Skeletal muscle tissue (tissue), 4 donors: Measurements from ENCODE around the gene TRMT5. TPM values are rescaled to one million over a fixed set of nuclear protein-coding genes. Genes with fewer than 3 reads are reported as not detected.

ENCODE experiments used
- H3K27ac ChIP-seq: one replicate; pipeline ENCODE4 v1.7.0; 2013; ENCODE audit warnings: mild to moderate bottlenecking, low read depth, low read length, inconsistent platforms
- H3K27me3 ChIP-seq, 3 donors: one replicate each; pipeline ENCODE4 v1.7.0; 2013; ENCODE audit warnings: low read length in 3 of 3; ENCODE audit not compliant: control insufficient read depth in 3 of 3, insufficient read depth in 3 of 3
- H3K36me3 ChIP-seq, 3 donors: one replicate each; pipeline ENCODE4 v1.7.0; 2013; ENCODE audit warnings: low read length in 3 of 3; ENCODE audit not compliant: control insufficient read depth in 3 of 3, insufficient read depth in 3 of 3
- H3K4me1 ChIP-seq, 3 donors: one replicate each; pipeline ENCODE4 v1.7.0; 2013; ENCODE audit warnings: low read length in 3 of 3, mild to moderate bottlenecking in 3 of 3; ENCODE audit not compliant: control insufficient read depth in 3 of 3, insufficient read depth in 3 of 3
- H3K4me3 ChIP-seq, 3 donors: one replicate each; pipeline ENCODE4 v1.7.0; 2013; ENCODE audit warnings: low read length in 3 of 3
- H3K9ac ChIP-seq, 3 donors: one replicate each; pipeline ENCODE4 v1.7.0; 2013; ENCODE audit warnings: low read length in 3 of 3, mild to moderate bottlenecking in 3 of 3, moderate library complexity in 2 of 3, low read depth in 1 of 3
- H3K9me3 ChIP-seq, 3 donors: one replicate each; pipeline ENCODE4 v1.7.0; 2013; ENCODE audit warnings: low read length in 3 of 3; ENCODE audit not compliant: control insufficient read depth in 3 of 3
- total RNA-seq: library from RNA; depleted of rRNA; stranded (reverse); fragments of >200 nt; gene quantifications from one replicate; pipeline ENCODE4 v1.2.3, GENCODE V29; 2014
- donor health status: Osteomylitis.

Gene TRMT5
- total RNA-seq, 1 donor from 2014 or later = 13.0 TPM

DNA sequence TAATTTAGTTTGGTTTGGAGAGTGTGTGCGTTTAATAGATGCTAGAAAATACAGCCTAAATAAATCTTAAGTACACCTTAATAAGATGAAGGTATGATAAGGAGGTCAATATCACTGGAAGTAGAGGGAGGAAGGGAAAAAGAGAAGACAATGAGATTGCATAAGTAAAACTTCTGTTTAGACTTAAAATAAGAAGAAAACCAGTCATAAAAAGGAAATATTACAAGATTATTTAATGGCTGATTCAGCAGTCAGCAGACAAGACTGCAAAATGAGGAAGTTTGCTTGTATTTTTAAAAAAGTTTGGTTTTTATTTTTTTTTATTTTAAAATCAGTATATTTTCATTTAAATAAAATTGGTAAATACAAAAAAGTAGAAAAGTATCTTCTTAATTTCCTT lies 3.3 kb upstream of the TRMT5 start:
- Histone ChIP-seq H3K27ac (no peak overlapping the region), H3K9ac (no peak overlapping the region), H3K27me3 (no peaks in the 10 kb centered on the region), H3K4me1 (peaks cover 15 to 26% (median 23%) of the 10 kb centered on the region in 3 donors), H3K4me3 (no peak overlapping the region), H3K9me3 (no peaks in the 10 kb centered on the region), H3K36me3 (peaks cover 6 to 45% (median 16%) of the 10 kb centered on the region in 3 donors)

DNA sequence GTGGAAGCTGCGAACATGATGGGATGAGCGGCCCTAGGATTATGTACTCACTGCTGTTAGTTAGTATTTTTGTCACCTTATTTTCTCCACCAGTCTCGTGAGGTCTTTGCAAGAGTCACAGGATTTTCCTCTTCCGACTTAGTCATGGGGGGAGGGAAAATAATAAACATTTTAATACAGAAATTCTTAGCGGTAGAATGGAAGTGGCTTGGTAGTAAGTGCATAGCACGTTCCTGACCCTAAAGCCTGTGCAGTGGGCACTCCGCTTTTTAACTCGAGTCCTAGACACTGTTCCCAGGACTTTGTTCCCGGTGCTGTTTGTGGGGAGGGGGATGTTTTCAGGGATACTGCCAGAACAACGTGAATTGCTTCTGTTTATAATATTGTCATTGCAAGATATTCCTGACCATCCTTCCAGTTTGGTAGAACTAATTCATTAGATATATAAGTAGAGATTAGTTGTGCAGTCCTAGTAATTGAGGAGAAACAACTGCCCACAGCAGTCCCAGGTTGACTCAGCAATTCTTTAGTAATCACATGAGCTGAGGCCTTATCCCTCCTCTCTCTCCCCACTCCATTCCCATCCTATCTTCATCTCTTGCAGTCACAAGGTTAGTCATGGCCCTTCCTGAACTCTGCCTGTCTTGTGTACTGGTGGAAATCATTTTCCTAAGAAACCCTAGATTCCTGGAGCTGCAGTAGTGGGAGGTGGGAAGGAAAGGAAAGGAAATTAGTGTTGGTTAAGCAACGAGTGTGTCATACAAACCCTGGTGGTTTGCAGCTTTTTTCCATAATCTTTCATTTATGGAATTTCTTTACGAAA lies 965 bp upstream of the TRMT5 start:
- H3K4me1 ChIP-seq = peaks cover 23 to 34% (median 26%) of the 10 kb centered on the region in 3 donors
- no peaks in the 10 kb centered on the region for H3K9me3 ChIP-seq
- H3K9ac ChIP-seq = peak overlapping the region; percentile 86 to 90 (median 87)
- peaks cover 6 to 26% (median 8%) of the 10 kb centered on the region in 3 donors for H3K36me3 ChIP-seq
- H3K27me3 ChIP-seq = no peaks in the 10 kb centered on the region
- peak overlapping the region; percentile 83 for H3K27ac ChIP-seq
- peak overlapping the region; percentile 88 to 96 (median 95) for H3K4me3 ChIP-seq

DNA sequence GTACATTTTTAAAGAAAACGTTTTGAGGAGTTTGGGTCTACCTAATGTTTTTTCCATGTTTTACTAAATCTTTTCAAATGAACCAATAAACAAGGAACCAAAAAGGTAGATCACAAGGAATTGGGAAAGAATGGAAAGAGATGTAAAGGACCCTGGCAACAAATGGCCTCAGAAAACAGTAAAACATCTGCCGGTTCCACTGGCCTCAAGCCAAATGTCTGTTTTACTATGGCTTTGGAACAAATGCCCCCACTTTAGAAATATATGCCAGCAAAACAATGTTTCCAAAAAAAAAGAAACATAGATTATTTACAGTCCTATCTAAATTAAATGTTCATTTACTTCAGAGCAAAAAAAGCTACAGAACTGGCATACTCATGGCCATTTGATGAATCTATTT lies 3.0 kb downstream of the TRMT5 start:
- Histone ChIP-seq H3K36me3 (peaks cover 0 to 15% (median 12%) of the 10 kb centered on the region in 3 donors), H3K4me1 (peaks cover 22 to 41% (median 23%) of the 10 kb centered on the region in 3 donors), H3K9me3 (no peaks in the 10 kb centered on the region), H3K4me3 (no peak overlapping the region), H3K27me3 (no peaks in the 10 kb centered on the region), H3K9ac (no peak overlapping the region), H3K27ac (no peak overlapping the region)

DNA sequence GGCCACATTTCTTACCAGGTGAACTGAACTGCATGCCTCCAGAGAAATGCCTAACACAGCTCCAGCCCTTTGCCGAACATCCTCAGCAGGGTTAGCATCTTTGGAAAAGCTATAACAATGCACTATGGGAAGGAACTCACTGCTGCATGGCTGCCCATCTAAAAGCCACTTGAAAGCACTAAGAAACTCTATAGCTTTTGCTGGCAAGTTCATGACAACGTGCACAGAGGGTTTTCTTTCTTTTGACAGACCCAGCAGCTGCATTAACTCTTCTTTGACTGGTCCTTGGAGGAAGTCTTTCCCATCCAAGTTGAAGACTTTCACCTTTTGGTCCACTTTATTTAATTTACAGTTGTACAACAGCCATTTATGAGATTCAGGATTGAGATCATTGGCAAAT lies 5.3 kb downstream of the TRMT5 start:
- peaks cover 11 to 30% (median 17%) of the 10 kb centered on the region in 3 donors for H3K4me1 ChIP-seq
- H3K36me3 ChIP-seq = peaks cover 0 to 15% (median 12%) of the 10 kb centered on the region in 3 donors
- no peaks in the 10 kb centered on the region for H3K9me3 ChIP-seq
- H3K9ac ChIP-seq = no peak overlapping the region
- H3K27ac ChIP-seq = no peak overlapping the region
- no peaks in the 10 kb centered on the region for H3K27me3 ChIP-seq
- H3K4me3 ChIP-seq = no peak overlapping the region

DNA sequence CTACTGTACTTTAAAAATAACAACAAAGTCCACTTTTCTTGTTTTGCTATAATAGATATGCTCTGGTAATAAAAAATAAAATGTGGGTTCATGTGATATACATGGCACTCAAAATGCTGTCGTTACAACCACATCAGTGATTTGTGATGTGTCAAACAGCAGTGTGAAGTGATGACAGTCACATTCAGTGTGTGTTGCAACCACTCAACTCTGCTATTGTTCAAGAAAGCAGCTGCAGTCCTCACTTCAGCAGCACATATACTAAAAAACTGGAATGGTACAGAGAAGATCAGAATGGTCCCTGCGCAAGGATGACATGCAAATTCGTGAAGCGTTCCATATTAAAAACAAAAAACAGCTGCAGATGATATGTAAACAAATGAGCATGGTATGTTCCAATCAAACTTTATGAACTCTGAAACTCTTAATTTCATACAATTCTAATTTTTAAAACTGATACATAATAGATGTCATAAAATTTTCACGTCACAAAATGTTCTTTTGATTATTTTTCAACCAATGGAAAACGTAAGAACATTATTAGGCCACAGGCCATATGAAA lies 6.7 kb downstream of the TRMT5 start:
- Histone ChIP-seq H3K27me3 (no peaks in the 10 kb centered on the region), H3K36me3 (peaks cover 0 to 12% (median 12%) of the 10 kb centered on the region in 3 donors), H3K27ac (no peak overlapping the region), H3K9ac (no peak overlapping the region), H3K4me1 (peaks cover 0 to 18% (median 11%) of the 10 kb centered on the region in 3 donors), H3K9me3 (no peaks in the 10 kb centered on the region), H3K4me3 (no peak overlapping the region)

DNA sequence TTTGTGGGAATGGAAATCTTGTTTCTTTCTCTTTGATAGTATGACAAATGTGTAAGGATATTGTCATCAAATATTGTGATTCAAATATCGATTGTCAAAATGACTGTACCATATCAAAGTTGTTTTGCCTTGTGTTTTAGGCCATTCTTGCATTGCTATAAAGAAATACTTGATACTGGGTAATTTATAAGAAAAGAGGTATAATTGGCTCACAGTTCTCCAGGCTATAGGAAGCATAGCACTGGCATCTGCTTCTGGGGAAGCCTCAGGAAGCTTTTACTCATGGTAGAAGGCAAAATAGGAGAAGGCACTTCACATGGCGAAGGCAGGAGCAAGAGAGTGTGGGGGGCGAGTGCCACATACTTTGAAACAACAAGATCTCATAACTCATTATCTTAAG lies 7.8 kb downstream of the TRMT5 start:
- no peak overlapping the region for H3K4me3 ChIP-seq
- H3K27me3 ChIP-seq = no peaks in the 10 kb centered on the region
- peaks cover 0 to 12% (median 9%) of the 10 kb centered on the region in 3 donors for H3K36me3 ChIP-seq
- H3K27ac ChIP-seq = no peak overlapping the region
- no peak overlapping the region for H3K9ac ChIP-seq
- no peaks in the 10 kb centered on the region for H3K9me3 ChIP-seq
- H3K4me1 ChIP-seq = peaks cover 0 to 11% (median 5%) of the 10 kb centered on the region in 3 donors

DNA sequence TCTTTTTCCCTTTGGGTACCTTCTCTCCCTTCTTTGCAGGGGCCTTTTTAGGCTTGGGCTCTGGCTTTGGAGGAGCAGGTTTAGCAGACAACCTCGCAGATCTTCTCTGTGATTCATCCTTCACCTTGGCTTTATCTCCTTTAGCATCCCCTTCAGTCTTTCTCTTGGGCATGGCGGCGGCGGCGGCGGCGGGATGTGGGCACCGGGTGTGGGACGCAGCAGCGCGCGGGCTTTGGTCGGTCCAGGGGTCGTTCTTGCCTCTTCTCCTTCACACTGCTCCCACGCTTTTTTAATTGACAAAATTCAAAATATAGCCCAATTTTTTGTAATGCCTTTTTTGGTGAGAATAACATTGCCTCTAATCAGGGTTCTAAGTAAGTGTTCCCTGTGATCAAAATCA lies 8.6 kb downstream of the TRMT5 start:
- H3K27me3 ChIP-seq = no peaks in the 10 kb centered on the region
- H3K9ac ChIP-seq = no peak overlapping the region
- no peak overlapping the region for H3K4me3 ChIP-seq
- no peaks in the 10 kb centered on the region for H3K9me3 ChIP-seq
- peaks cover 0 to 12% (median 9%) of the 10 kb centered on the region in 3 donors for H3K36me3 ChIP-seq
- peaks cover 0 to 11% (median 0%) of the 10 kb centered on the region in 3 donors for H3K4me1 ChIP-seq
- H3K27ac ChIP-seq = no peak overlapping the region

DNA sequence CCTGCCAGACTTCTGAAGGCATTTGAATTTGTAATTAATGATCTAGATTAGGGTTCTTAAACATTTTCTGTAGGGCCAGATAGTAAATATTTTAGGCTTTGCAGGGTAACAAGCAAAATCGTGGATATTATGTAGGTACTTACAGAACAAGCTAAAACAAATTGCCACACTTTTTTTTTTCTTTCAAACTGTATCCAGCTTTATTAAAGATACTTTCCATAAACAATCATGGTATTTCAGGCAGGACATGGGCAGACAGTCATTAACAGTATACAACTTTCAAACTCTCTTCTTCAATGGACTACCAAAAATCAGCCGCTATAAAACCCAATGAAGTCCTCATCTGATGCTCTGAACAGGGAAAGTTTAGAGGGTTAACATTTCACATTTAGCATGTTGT lies 9.6 kb downstream of the TRMT5 start:
- Histone ChIP-seq H3K9ac (no peak overlapping the region), H3K4me3 (no peak overlapping the region), H3K27me3 (no peaks in the 10 kb centered on the region), H3K27ac (no peak overlapping the region), H3K36me3 (peaks cover 0 to 12% (median 9%) of the 10 kb centered on the region in 3 donors), H3K4me1 (peaks cover 0 to 9% (median 0%) of the 10 kb centered on the region in 3 donors), H3K9me3 (no peaks in the 10 kb centered on the region)

DNA sequence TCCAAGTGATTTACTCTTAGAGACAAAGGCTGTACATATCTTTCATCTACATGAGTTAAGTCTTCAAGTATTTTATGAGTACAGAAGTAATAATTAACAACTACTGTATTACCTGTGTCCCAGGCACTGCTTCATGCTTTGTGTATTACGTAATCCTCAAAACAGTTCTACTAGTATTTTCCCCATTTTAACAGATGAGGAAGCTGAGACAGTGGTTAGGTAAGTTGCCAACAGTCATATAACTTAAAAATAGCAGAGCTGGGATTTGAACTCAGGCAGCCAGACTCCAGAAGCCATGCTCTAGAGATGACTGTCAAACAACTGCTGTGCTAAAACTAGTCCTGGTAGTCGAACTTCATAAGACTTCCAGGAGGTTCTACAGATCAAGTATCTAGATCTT lies 10.7 kb downstream of the TRMT5 start:
- Histone ChIP-seq H3K27me3 (no peaks in the 10 kb centered on the region), H3K9ac (no peak overlapping the region), H3K4me1 (peaks cover 0 to 2% (median 0%) of the 10 kb centered on the region in 3 donors), H3K9me3 (no peaks in the 10 kb centered on the region), H3K36me3 (peaks cover 0 to 5% (median 4%) of the 10 kb centered on the region in 3 donors), H3K4me3 (no peak overlapping the region), H3K27ac (no peak overlapping the region)

DNA sequence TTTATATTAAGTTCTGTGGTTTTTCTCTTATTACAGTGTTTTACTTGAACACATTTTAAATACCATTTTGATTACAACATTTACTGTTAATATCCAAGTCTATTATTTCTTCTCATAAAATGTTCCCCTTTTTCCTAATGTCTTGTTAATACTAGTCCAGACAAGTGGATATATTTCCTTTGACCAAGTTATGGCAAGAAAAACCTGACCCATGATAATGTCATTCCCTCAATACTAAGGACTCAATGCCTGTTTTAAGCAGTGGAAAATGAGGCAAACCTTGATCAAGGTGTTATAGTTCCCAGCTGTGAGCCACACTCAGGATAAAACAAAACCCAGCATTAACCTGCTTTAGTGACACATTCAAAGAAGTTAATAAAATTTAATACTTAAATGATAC lies 12.2 kb downstream of the TRMT5 start:
- H3K4me3 ChIP-seq = no peak overlapping the region
- H3K9me3 ChIP-seq = no peaks in the 10 kb centered on the region
- peaks cover 0 to 2% (median 0%) of the 10 kb centered on the region in 3 donors for H3K36me3 ChIP-seq
- no peak overlapping the region for H3K27ac ChIP-seq
- H3K9ac ChIP-seq = no peak overlapping the region
- H3K27me3 ChIP-seq = no peaks in the 10 kb centered on the region
- H3K4me1 ChIP-seq = no peaks in the 10 kb centered on the region
